ENCODE measurements around the gene ZNF326. TPM values are rescaled to one million over a fixed set of nuclear protein-coding genes. Genes with fewer than 3 reads are reported as not detected.

ZNF326 gene
- total and polyA plus RNA-seq, 2 of the 8 experiments (the other 6 are each of a cell fraction or from before 2014, with no cell fraction given): 12.2 to 30.6 TPM

DNA sequence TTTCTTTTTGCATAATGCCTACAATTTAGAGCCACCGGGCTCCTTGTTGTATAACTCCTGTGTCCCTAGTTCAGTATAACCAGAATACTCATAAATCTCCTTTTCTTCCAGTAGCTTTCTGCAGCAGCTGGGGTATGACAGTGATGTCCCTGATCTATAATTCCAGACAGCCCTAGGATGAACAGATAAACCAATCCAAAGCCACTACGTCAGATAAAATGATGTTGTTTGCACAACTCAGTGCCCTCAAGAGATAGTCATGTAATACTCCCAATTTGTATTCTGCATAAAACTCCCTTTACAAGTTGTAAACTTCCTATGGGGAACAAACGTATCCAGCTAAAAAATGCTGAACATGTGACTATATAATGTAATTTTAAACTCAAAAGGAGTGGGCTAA lies 44.7 kb downstream of the ZNF326 start (continued):
- TF ChIP-seq, protein P1, sequence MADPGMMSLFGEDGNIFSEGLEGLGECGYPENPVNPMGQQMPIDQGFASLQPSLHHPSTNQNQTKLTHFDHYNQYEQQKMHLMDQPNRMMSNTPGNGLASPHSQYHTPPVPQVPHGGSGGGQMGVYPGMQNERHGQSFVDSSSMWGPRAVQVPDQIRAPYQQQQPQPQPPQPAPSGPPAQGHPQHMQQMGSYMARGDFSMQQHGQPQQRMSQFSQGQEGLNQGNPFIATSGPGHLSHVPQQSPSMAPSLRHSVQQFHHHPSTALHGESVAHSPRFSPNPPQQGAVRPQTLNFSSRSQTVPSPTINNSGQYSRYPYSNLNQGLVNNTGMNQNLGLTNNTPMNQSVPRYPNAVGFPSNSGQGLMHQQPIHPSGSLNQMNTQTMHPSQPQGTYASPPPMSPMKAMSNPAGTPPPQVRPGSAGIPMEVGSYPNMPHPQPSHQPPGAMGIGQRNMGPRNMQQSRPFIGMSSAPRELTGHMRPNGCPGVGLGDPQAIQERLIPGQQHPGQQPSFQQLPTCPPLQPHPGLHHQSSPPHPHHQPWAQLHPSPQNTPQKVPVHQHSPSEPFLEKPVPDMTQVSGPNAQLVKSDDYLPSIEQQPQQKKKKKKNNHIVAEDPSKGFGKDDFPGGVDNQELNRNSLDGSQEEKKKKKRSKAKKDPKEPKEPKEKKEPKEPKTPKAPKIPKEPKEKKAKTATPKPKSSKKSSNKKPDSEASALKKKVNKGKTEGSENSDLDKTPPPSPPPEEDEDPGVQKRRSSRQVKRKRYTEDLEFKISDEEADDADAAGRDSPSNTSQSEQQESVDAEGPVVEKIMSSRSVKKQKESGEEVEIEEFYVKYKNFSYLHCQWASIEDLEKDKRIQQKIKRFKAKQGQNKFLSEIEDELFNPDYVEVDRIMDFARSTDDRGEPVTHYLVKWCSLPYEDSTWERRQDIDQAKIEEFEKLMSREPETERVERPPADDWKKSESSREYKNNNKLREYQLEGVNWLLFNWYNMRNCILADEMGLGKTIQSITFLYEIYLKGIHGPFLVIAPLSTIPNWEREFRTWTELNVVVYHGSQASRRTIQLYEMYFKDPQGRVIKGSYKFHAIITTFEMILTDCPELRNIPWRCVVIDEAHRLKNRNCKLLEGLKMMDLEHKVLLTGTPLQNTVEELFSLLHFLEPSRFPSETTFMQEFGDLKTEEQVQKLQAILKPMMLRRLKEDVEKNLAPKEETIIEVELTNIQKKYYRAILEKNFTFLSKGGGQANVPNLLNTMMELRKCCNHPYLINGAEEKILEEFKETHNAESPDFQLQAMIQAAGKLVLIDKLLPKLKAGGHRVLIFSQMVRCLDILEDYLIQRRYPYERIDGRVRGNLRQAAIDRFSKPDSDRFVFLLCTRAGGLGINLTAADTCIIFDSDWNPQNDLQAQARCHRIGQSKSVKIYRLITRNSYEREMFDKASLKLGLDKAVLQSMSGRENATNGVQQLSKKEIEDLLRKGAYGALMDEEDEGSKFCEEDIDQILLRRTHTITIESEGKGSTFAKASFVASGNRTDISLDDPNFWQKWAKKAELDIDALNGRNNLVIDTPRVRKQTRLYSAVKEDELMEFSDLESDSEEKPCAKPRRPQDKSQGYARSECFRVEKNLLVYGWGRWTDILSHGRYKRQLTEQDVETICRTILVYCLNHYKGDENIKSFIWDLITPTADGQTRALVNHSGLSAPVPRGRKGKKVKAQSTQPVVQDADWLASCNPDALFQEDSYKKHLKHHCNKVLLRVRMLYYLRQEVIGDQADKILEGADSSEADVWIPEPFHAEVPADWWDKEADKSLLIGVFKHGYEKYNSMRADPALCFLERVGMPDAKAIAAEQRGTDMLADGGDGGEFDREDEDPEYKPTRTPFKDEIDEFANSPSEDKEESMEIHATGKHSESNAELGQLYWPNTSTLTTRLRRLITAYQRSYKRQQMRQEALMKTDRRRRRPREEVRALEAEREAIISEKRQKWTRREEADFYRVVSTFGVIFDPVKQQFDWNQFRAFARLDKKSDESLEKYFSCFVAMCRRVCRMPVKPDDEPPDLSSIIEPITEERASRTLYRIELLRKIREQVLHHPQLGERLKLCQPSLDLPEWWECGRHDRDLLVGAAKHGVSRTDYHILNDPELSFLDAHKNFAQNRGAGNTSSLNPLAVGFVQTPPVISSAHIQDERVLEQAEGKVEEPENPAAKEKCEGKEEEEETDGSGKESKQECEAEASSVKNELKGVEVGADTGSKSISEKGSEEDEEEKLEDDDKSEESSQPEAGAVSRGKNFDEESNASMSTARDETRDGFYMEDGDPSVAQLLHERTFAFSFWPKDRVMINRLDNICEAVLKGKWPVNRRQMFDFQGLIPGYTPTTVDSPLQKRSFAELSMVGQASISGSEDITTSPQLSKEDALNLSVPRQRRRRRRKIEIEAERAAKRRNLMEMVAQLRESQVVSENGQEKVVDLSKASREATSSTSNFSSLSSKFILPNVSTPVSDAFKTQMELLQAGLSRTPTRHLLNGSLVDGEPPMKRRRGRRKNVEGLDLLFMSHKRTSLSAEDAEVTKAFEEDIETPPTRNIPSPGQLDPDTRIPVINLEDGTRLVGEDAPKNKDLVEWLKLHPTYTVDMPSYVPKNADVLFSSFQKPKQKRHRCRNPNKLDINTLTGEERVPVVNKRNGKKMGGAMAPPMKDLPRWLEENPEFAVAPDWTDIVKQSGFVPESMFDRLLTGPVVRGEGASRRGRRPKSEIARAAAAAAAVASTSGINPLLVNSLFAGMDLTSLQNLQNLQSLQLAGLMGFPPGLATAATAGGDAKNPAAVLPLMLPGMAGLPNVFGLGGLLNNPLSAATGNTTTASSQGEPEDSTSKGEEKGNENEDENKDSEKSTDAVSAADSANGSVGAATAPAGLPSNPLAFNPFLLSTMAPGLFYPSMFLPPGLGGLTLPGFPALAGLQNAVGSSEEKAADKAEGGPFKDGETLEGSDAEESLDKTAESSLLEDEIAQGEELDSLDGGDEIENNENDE (IDR thresholded peaks at IDR 0.05; ENCODE audit: insufficient replicate concordance, low read length): no peak

Data from H1 (cell line).